AG04449 (cell line): ENCODE measurements around the gene CBS.
"Not testable (repeated sequence)": the region's sequence is repeated elsewhere in the genome, so short reads cannot be mapped to it uniquely, and the experiment has no call there.

Experiments used
- CTCF ChIA-PET: fragments of 350-600 bp; formaldehyde crosslinking; extraction: SDS; loops from one replicate; lab custom pipeline; 2021; ENCODE audit warnings: antibody characterized with exemption; lab: Yijun Ruan, JAX
- POLR2A ChIA-PET: fragments of 400-600, 350-600 bp; formaldehyde crosslinking; extraction: SDS; loops from one replicate; lab custom pipeline; 2020; ENCODE audit warnings: antibody characterized with exemption, inconsistent platforms; lab: Yijun Ruan, JAX
- DNase-seq: peaks from one replicate; pipeline ENCODE4 v3.0.0-alpha.2; 2010; ENCODE audit warnings: low read depth, low spot score
- H3K4me3 ChIP-seq: 2 replicates; pipeline ENCODE4 v1.5.1; 2011; ENCODE audit warnings: low read depth, mild to moderate bottlenecking, control low read depth, low read length
- TF ChIP-seq, protein P1 (sequence below): IDR thresholded peaks from one replicate; pipeline ENCODE4 v1.5.1; 2011; ENCODE audit warnings: mild to moderate bottlenecking, moderate library complexity, low read length, control low read depth, inconsistent platforms; ENCODE audit not compliant: insufficient read depth; ENCODE audit errors: missing control alignments

The CBS gene

DNA sequence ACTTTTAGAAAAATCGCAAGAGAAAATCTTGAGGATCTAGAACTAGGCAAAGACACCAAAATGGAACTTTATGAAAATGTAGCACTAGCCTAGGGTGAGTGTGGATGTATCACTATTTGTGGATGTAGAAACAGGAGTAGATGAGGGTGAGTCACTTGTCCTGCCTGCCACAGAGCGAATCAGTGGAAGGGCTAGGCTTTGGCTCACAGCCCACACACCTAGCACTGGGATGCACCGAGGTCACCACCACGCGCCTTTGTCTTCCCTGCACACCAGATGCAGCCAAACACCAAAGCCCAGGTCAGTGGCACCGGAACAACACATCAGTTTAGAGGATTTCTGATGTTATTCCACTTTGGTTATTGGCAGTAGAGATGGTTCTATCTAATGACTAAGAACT lies 63.0 kb downstream of the CBS start:
- no peak overlapping the region for H3K4me3 ChIP-seq
- ChIA-PET CTCF (no interaction called here), POLR2A (no interaction called here)
- TF ChIP-seq, protein P1, sequence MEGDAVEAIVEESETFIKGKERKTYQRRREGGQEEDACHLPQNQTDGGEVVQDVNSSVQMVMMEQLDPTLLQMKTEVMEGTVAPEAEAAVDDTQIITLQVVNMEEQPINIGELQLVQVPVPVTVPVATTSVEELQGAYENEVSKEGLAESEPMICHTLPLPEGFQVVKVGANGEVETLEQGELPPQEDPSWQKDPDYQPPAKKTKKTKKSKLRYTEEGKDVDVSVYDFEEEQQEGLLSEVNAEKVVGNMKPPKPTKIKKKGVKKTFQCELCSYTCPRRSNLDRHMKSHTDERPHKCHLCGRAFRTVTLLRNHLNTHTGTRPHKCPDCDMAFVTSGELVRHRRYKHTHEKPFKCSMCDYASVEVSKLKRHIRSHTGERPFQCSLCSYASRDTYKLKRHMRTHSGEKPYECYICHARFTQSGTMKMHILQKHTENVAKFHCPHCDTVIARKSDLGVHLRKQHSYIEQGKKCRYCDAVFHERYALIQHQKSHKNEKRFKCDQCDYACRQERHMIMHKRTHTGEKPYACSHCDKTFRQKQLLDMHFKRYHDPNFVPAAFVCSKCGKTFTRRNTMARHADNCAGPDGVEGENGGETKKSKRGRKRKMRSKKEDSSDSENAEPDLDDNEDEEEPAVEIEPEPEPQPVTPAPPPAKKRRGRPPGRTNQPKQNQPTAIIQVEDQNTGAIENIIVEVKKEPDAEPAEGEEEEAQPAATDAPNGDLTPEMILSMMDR: no peak
- no peak for DNase-seq

DNA sequence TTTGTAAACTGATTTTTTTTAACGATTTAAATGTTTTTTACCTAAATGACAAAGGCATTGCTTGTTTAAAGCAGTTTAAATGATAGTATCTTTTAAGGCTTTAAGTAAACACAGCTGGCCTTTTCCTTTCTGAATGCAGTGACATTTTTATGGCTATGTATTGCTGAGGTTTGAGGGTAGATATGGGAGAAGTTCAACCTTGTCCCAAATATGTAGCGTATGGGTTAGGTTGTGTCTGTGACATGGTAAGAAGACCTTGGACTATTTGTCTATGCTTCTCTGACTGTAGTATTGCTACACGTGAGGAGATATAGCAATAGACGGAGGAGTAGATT lies 68.8 kb downstream of the CBS start:
- no peak overlapping the region for H3K4me3 ChIP-seq
- CTCF ChIA-PET: interaction anchor here (1.0 kb wide), 1 partner anchor 24 kb away, joined by 3 read pairs; no protein-coding TSS in a partner anchor
- TF ChIP-seq, protein P1: no peak
- POLR2A ChIA-PET: no interaction called here
- DNase-seq: no peak

DNA sequence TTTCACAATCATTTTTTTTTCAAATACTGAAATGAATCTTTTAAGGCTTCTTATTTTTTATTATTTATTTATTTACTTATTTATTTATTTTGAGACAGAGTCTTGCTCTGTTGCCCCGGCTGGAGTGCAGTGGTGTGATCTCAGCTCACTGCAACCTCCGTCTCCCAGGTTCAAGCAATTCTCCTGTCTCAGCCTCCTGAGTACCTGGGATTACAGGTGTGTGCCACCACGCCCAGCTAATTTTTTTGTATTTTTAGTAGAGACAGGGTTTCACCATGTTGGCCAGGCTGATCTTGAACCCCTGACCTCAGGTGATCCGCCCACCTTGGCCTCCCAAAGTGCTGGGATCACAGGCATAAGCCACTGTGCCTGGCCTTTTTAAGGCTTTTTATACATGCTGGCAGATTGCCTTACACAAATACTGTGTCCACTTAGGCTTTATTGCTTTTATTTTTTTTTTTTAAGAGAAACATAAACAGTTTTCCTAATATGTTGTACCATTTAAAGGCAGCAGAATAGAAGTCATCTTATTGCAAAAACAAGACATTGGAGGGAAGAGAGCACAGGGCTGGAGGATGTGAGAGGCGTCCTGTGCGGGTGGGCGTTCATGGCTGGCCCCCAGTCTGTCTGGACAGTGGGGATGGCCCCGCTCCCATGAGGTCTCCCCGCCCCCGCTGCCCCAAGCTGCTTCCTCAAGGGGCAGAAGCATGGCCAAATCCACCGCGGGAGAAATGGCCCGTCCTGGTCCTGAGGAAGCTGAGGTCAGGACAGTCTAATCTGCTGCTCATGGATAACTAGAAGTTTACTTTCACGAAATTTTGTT lies 69.4 kb downstream of the CBS start:
- CTCF ChIA-PET: interaction anchor here (1.0 kb wide), 1 partner anchor 25 kb away, joined by 3 read pairs; no protein-coding TSS in a partner anchor
- H3K4me3 ChIP-seq, DNase-seq, POLR2A ChIA-PET: not testable (repeated sequence)

DNA sequence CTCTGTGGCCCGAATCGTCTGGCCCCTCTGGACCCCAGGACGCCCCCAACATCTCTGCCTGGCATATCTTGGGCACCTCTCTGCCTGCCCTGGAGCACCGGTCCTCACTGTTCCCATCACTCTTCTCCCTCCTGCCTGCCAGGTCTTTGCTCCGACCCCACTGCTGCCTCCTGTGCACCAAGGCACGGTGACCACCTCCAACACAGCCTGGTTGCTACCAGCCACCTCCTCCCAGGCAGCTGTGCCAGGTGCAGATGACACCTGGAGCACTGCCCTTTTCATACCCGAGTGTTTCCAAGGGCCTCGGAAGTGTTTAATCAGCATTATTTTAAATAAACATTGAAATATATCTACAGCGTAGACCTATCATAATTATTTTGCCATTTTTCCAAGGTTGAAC lies 70.0 kb downstream of the CBS start:
- POLR2A ChIA-PET: no interaction called here
- CTCF ChIA-PET: no interaction called here
- no peak for DNase-seq
- H3K4me3 ChIP-seq: no peak overlapping the region
- TF ChIP-seq, protein P1: no peak

DNA sequence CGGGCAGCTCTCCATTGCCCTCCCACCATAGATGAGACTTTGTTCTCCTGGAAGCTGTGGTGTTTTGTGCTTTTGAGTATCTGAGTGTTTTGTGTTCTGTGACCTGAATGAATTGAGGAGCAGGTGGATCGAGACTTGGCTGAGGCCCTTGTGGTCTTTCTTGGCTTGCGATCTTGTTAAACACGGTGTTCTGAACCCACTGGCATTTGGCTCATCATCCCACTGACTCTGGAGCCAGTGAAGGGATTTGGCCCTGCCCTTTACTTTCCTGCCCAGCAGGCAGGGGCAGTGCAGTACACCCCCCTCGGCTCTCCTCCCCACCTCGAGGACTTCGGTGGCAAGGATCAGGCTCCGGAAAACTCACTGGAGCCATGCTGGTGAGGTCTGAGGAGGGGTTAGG lies 70.7 kb downstream of the CBS start:
- ChIA-PET CTCF (no interaction called here), POLR2A (interaction anchor here (0.5 kb wide), 1 partner anchor 124 kb away, joined by 3 read pairs; no protein-coding TSS in a partner anchor)
- no peak for DNase-seq
- no peak overlapping the region for H3K4me3 ChIP-seq
- TF ChIP-seq, protein P1: no peak
